Activated CD8-positive, alpha-beta T cell treated with anti-CD3 and anti-CD28 coated beads for 36 hours (primary cell): ENCODE measurements around the gene CSF1. TPM values are rescaled to one million over a fixed set of nuclear protein-coding genes. Genes with fewer than 3 reads are reported as not detected.

Experiments used
- ATAC-seq: fragments of 200-7000 bp; cut with Tn5 transposase; one replicate; pipeline ENCODE4 v1.10.0; 2021; ENCODE audit warnings: mild to moderate bottlenecking, moderate library complexity
- CTCF ChIA-PET: fragments of 350-600 bp; sonication (Branson Sonifier 250); formaldehyde crosslinking; loops from one replicate; lab custom pipeline; 2021; ENCODE audit warnings: antibody characterized with exemption; lab: Charles Lee
- POLR2A ChIA-PET: fragments of 350-600 bp; sonication (Branson Sonifier 250); formaldehyde crosslinking; loops from one replicate; lab custom pipeline; 2021; ENCODE audit warnings: antibody characterized with exemption; lab: Charles Lee
- DNase-seq: peaks from one replicate; pipeline ENCODE4 v3.0.0-alpha.2; 2020
- H3K27ac Mint-ChIP-seq: one replicate; pipeline ENCODE4 v1.8.0; 2021; ENCODE audit warnings: mild to moderate bottlenecking, mixed read lengths
- H3K27me3 Mint-ChIP-seq: one replicate; pipeline ENCODE4 v1.8.0; 2021; ENCODE audit warnings: mixed read lengths
- H3K36me3 Mint-ChIP-seq: one replicate; pipeline ENCODE4 v1.8.0; 2021; ENCODE audit warnings: low read depth, mixed read lengths
- H3K4me1 Mint-ChIP-seq: one replicate; pipeline ENCODE4 v1.8.0; 2021; ENCODE audit warnings: low read depth, mixed read lengths
- H3K4me3 Mint-ChIP-seq: one replicate; pipeline ENCODE4 v1.8.0; 2021; ENCODE audit warnings: mild to moderate bottlenecking, moderate library complexity, mixed read lengths
- H3K9me3 Mint-ChIP-seq: one replicate; pipeline ENCODE4 v1.8.0; 2021; ENCODE audit warnings: mixed read lengths
- intact Hi-C: fragments of 100-400 bp; cut with micrococcal nuclease; formaldehyde crosslinking; loops from one replicate; pipeline ENCODE4 v1.10.0; 2022
- total RNA-seq, 2 experiments: library from RNA; stranded (reverse); gene quantifications; one replicate each; pipeline ENCODE4 v1.2.3, GENCODE V29; 2021
- TF ChIP-seq, protein P1 (sequence below): fragments of 200-600 bp; IDR thresholded peaks from one replicate; pipeline ENCODE4 v1.8.0; 2022; ENCODE audit warnings: antibody characterized with exemption, mild to moderate bottlenecking

The CSF1 gene
- total RNA-seq, 2 experiments from 2014 or later: 28.3 to 33.3 TPM

DNA sequence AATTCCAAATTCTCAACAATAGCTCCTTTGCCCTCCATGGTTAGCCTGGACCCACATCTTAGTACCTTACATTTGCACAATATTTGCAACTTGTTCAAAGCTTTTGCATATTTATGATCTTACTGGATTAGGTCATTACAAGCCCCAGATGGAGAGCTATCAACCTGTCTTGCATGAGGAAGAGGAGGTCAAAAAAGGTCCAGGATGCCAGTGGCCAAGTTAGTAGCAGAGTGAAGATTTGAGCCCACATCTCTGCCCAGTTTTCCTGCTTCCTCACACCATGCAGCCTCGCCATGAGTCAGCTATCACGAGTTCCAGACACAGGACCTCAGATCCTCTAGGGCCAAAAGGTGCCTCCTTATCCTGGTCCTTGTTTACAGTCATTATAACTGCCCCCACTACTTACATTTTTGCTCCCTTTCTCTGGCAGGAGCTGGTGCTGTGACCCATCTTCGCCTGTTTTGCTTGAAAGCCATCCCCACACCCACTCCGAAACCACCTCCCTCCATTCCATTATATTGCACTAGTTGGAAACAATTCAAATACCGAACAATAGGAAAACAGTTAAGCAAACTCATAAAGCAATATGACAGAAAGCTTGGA is 68.9 kb downstream of the CSF1 start:
- no peak overlapping the region for H3K27ac Mint-ChIP-seq
- DNase-seq (no peak), ATAC-seq (no peak)
- no peaks in the 10 kb centered on the region for H3K27me3 Mint-ChIP-seq
- ChIA-PET POLR2A (interaction anchor here (1.3 kb wide), 1 partner anchor 202 kb away, joined by 4 read pairs; no protein-coding TSS in a partner anchor), CTCF (interaction anchor here (0.9 to 18.3 kb wide), 6 partner anchors 11 to 338 kb away, joined by 3 to 745 read pairs (median 3); no protein-coding TSS in a partner anchor)
- TF ChIP-seq, protein P1, sequence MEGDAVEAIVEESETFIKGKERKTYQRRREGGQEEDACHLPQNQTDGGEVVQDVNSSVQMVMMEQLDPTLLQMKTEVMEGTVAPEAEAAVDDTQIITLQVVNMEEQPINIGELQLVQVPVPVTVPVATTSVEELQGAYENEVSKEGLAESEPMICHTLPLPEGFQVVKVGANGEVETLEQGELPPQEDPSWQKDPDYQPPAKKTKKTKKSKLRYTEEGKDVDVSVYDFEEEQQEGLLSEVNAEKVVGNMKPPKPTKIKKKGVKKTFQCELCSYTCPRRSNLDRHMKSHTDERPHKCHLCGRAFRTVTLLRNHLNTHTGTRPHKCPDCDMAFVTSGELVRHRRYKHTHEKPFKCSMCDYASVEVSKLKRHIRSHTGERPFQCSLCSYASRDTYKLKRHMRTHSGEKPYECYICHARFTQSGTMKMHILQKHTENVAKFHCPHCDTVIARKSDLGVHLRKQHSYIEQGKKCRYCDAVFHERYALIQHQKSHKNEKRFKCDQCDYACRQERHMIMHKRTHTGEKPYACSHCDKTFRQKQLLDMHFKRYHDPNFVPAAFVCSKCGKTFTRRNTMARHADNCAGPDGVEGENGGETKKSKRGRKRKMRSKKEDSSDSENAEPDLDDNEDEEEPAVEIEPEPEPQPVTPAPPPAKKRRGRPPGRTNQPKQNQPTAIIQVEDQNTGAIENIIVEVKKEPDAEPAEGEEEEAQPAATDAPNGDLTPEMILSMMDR: no peak
- intact Hi-C loops: loop anchor here (5.0 kb wide), 1 partner anchor 337 kb away; no protein-coding TSS in a partner anchor
- H3K36me3 Mint-ChIP-seq: peaks cover under 1% of the 10 kb centered on the region
- no peaks in the 10 kb centered on the region for H3K4me1 Mint-ChIP-seq
- H3K4me3 Mint-ChIP-seq: no peak overlapping the region
- no peaks in the 10 kb centered on the region for H3K9me3 Mint-ChIP-seq

Other genes with a start within 250 kb of the CSF1 start
- gene GSTM2, start 242.8 kb upstream of the CSF1 start, total RNA-seq: 10 to 100 TPM; 13.6 to 16.2 TPM
- 10 to 100 TPM; 47.9 to 49.6 TPM for gene GSTM1, start 223.0 kb upstream of the CSF1 start, total RNA-seq
- under 1 TPM; 0.49 to 0.50 TPM for gene GSTM5, start 198.6 kb upstream of the CSF1 start, total RNA-seq
- gene GSTM3, start 169.8 kb upstream of the CSF1 start, total RNA-seq: 10 to 100 TPM; 40.8 to 42.0 TPM
- not detected for gene EPS8L3, start 146.9 kb upstream of the CSF1 start, total RNA-seq
- 10 to 100 TPM; 77.8 to 79.1 TPM for gene AHCYL1, start 73.9 kb downstream of the CSF1 start, total RNA-seq
- 10 to 100 TPM; 24.6 to 24.8 TPM for gene STRIP1, start 123.8 kb downstream of the CSF1 start, total RNA-seq
- gene ALX3, start 159.8 kb downstream of the CSF1 start, total RNA-seq: not detected
- not detected for gene UBL4B, start 201.6 kb downstream of the CSF1 start, total RNA-seq
- under 1 TPM; 0.05 to 0.18 TPM for gene SLC6A17, start 239.6 kb downstream of the CSF1 start, total RNA-seq